ENCODE data around the gene GTF3C5.
A peak's percentile ranks its signal among the peaks of the same experiment; 100 is the strongest.

The GTF3C5 gene

DNA sequence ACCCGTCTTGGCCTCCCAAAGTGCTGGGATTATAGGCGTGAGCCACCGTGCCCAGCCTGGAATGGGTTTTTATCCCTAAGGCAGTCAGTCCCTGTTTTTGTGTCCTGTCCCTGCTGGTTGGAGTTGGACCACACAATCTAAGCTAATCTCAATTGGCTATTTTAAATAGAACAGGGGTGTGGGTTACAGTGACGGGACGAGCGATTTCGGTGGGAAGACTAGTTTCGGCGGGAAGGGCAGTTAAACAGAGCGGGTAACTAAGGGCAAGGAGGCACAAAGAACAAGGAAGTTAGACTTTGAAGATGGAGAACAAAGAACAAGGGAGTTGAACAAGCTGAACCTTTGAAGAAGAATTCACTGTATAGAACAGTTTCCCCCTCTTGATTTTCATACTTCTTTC lies 1.4 kb downstream of the GTF3C5 start:
- peak; percentile 60 to 64 for DNase-seq

GRCh38 chr9:133035669-133036068 lies 4.9 kb downstream of the GTF3C5 start:
- no peak for DNase-seq

- DNase-seq = peak; percentile 83 to 88
Observed at GRCh38 chr9:133037775-133038515, 7.1 kb downstream of the GTF3C5 start.

DNA sequence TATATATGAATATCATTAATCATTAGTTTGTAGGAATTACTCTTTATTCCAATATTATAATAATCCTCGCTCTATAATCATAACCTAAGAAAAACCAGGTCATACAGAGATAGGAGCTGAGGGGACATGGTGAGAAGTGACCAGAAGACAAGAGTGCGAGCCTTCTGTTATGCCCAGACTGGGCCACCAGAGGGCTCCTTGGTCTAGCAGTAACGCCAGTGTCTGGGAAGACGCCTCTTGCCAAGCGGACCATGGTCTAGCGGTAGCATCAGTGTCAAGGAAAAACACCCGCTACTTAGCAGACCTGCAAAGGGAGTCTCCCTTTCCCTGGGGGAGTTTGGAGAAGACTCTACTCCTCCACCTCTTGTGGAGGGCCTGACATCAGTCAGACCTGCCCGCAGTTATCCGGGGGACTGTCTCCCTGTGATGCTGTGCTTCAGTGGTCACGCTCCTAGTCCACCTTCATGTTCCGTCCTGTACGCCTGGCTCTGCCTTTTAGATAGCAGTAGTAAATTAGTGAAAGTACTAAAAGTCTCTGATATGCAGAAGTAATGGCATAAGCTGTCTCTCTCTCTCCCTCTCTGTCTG lies 10.2 kb downstream of the GTF3C5 start:
- DNase-seq = peak; percentile 27 to 29

DNA sequence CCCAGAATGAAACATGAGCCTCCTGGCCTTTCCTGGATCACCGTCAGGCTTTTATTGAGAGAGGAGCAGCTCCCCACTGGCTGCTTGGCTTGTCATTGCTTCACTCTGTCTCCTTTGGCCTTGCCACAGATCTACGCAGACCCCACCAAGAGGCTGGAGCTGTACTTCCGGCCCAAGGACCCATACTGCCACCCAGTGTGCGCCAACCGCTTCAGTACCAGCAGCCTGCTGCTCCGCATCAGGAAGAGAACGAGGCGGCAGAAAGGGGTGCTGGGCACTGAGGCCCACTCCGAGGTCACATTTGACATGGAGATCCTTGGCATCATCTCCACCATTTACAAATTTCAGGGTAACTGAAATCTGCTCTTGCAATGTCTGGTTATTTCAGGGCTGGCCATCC lies 11.2 kb downstream of the GTF3C5 start:
- no peak for DNase-seq

- no peak for DNase-seq
Observed at GRCh38 chr9:133042676-133043075, 11.9 kb downstream of the GTF3C5 start.

- no peak for DNase-seq
Observed at GRCh38 chr9:133043449-133044035, 12.7 kb downstream of the GTF3C5 start.

DNA sequence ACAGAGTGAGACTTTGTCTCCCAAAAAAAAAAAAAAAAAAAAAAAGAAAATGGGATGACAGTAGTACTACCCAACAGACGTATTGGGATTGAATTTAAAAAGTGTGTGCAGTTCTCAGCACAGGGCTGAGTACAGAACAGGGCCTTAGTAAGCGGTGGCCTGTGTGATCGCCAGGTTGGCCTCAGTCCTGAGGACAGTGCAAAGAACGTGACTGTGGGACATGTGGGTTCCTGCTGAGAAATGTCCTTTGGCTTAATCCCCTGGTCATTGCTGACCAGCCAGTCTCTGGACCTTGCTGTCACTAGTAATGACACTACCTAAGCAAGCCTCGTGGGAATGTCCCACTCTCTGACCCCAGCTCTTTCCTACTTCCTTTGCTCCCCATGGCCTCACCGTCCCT lies 13.3 kb downstream of the GTF3C5 start:
- no peak for DNase-seq

DNA sequence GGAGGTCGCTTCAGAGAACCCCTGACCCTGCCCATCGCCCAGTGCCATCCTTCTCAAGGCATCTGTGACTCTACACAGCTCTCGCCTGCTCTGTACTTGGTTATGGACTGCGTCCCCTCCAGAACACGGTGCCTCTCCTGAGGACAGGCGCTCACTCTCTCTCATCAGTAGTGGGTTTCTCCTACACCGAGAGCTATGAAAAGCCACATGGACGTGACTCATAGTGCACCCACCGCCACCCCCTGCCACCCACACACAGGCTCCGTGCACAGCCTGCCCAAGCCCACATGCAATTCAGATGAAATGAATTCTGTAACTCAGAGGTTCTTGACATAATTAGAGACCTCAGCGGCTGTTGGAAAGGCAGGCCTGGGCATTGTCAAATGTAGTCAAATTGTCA lies 13.9 kb downstream of the GTF3C5 start:
- no peak for DNase-seq

- no peak for DNase-seq
Observed at GRCh38 chr9:133045132-133045531, 14.3 kb downstream of the GTF3C5 start.

GRCh38 chr9:133046196-133046899 lies 15.6 kb downstream of the GTF3C5 start:
- DNase-seq = no peak

- no peak for DNase-seq
Observed at GRCh38 chr9:133046900-133047295, 16.1 kb downstream of the GTF3C5 start.

DNA sequence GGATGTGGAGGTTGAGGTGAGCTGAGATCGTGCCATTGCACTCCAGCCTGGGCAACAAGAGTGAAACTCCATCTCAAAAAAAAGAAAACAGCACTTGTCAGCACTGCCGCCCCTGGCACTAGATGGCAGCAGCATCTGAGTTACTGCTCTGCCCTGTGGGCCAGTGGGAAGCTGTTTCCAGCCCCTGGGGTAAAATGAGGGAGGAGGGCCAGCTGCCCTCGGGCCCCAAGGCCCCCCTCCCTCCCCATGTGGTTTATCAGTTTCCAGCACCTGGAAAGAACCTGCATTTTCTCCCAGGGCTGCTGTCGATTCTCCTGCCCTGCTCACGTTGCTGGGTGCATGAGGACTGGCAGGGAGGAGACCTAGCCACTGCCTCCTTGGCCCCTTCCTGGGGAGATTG lies 17.8 kb downstream of the GTF3C5 start:
- peak; percentile 28 to 47 for DNase-seq

DNA sequence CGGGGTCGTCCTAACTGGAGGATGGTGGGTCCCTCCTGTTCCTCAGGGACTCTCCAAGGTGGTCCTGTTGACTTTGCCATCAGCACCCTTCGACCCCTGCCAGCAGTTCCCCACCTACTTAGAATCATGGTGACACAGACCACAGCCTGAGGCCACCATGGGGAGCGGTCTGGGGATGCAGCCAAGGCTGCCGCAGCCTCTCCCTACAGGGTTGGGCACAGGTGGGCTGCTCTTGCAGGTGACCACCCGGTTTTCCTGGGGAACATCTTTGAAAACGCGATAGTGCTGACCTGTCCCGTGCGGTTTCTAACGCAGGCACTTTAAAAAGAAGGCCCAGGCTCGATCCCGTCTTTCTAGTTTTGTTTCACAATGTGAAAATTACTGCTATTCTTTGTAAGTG lies 18.2 kb downstream of the GTF3C5 start:
- DNase-seq = no peak

DNA sequence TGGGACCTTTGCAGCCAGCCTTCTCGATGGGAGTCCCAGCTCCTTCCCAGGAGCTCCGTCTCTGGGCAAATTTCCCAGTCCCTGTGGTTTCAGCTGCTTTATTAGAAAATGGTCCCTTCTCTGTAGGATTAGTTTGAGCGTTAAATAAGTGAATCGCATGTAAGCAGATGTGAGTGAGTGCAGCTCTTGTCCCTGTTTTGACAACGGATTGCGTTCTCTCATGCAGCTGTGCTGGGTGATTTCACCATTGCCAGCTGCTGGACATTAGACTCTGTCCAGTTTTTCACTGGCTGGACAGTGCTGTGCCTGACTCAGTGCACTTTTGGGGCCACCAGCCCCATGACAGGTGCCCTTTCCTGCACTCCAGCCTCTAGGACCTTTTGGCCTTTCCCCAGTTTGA lies 19.3 kb downstream of the GTF3C5 start:
- no peak for DNase-seq

GRCh38 chr9:133050781-133051180 lies 20.0 kb downstream of the GTF3C5 start:
- DNase-seq = no peak

GRCh38 chr9:133051281-133051900 lies 20.6 kb downstream of the GTF3C5 start:
- no peak for DNase-seq

DNA sequence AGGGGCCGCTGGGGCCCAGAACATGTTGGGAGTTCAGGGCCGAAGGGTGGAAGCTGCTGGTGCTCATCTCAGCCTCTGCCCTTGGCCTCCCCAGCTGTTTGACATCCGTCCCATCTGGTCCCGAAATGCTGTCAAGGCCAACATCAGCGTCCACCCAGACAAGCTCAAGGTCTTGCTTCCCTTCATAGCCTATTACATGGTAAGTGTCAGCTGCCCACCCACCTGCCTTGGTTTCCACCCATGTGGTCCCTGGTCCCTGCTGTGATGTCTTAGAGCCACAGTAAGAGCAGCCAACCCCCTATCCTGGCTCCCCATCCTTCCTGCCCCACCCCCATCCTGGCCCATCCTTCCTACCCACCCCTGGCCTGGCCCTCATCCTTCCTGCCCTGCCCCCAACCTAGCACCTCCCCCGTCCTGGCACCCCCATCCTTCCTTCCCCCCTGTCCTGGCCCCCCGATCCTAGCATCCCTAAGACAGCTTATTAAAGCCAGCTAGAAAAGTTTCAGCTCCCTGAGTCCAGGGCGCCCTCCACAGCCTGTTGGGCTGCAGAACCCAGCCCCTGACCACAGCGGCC lies 21.3 kb downstream of the GTF3C5 start:
- DNase-seq = no peak

DNA sequence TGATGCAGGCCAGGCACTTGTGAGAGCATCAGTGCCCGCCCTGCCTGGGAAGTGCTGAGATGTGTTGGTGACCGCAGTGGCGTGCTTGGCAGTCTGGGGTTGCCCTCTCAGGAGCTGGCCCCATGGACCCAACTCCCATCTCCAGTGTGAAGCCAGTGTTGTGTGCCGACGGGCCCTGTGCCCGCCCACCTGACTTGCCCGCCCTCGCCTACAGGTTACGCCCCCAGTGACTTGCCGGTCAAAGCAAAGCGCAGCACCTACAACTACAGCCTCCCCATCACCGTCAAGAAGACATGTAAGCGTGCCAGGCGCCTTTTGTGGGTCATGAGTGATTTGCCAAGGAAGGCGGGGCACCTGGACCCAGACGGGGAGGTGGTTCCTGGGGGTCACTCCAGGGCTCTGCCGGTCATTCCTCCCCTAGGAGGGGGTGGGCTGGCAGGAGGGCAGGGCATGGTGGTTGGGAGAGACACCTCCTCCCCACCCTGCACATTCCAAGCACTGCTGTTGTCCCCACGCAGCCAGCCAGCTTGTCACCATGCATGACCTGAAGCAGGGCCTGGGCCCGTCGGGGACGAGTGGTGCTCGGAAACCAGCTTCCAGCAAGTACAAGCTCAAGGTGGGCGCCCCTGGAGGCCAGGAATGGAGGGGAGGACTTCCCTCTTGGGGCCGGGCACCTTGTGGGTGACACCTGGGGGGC lies 23.5 kb downstream of the GTF3C5 start:
- no peak for DNase-seq

DNA sequence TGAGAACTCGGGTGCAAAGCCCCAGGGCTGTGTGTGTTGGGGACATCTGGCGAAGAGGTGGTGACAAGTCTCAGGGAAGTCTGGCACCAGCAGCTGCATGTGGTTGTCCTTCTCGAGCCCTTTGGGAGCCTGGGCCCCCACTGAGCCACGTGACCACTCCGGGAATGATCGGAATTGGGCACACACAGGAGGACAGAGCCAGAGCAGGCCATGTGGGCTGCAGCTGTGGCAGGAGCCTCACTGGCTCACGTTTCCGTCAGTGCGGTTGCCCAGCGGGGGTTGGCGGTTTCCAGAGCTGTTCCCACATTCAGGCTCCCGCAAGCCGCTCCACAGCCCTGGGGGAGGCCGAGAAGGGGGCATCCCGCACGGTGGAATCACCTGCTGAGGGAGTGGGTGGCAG lies 24.2 kb downstream of the GTF3C5 start:
- no peak for DNase-seq

DNA sequence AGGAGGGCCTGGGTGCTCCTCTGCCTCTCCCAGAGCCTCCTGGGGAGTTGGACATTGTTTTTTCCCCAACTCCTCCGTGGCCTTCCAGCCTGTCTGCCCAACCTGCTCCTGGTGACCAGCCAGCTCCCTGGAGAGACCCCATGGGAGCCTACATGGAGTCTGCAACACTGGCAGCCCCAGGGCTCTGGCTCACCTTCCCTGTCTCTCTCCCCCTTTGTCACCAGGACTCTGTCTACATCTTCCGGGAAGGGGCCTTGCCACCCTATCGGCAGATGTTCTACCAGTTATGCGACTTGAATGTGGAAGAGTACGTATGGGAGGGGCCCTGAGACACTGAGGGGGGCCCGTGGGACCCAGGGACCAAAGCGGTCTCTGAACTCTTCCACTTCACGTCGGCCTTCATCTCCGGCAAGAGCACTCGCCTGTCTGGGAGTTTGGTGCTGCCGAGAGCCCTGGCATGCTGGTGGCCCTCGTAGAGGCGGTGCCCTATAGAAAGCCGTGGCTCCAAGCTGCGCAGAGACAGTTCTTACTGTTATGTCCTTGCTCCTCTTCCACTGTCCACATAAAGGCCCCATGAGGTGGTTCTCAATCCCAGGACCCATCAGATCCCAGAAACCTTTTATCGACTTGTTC lies 25.1 kb downstream of the GTF3C5 start:
- DNase-seq = no peak

GRCh38 chr9:133056533-133056932 lies 25.7 kb downstream of the GTF3C5 start:
- no peak for DNase-seq
